Neural progenitor cell (in vitro differentiated cells): ENCODE results near the gene ZFAND2B. TPM values are rescaled to one million over a fixed set of nuclear protein-coding genes. Genes with fewer than 3 reads are reported as not detected.

Experiments used
- DNase-seq: peaks from one replicate; pipeline ENCODE4 v3.0.0-alpha.2; 2016; ENCODE audit warnings: low spot score
- H2AFZ ChIP-seq: fragments of 200-600 bp; sonication (generic); replicated peaks from 2 replicates; pipeline ENCODE4 v1.6.1; 2016; ENCODE audit warnings: antibody characterized with exemption
- H3F3A ChIP-seq: fragments of 200-600 bp; sonication (generic); 2 replicates; pipeline ENCODE4 v1.6.1; 2016; ENCODE audit warnings: antibody characterized with exemption, low read depth
- H3K27ac ChIP-seq: fragments of 200-600 bp; sonication (generic); 2 replicates; pipeline ENCODE4 v1.5.1; 2016; ENCODE audit warnings: mild to moderate bottlenecking
- H3K27me3 ChIP-seq: fragments of 200-600 bp; sonication (generic); 2 replicates; pipeline ENCODE4 v1.6.1; 2016; ENCODE audit warnings: mild to moderate bottlenecking, moderate library complexity
- H3K36me3 ChIP-seq: fragments of 200-600 bp; sonication (generic); 2 replicates; pipeline ENCODE4 v1.5.1; 2016
- H3K4me1 ChIP-seq: fragments of 200-600 bp; sonication (generic); 2 replicates; pipeline ENCODE4 v1.6.1; 2016; ENCODE audit warnings: mixed run types
- H3K4me2 ChIP-seq: fragments of 200-600 bp; sonication (generic); 2 replicates; pipeline ENCODE4 v1.6.1; 2016
- H3K4me3 ChIP-seq: fragments of 200-600 bp; sonication (generic); 2 replicates; pipeline ENCODE4 v1.5.1; 2016
- H3K79me2 ChIP-seq: fragments of 200-600 bp; sonication (generic); 2 replicates; pipeline ENCODE4 v1.6.1; 2016; ENCODE audit warnings: low read depth
- H3K9ac ChIP-seq: fragments of 200-600 bp; sonication (generic); 2 replicates; pipeline ENCODE4 v1.6.1; 2016
- H3K9me3 ChIP-seq: fragments of 200-600 bp; sonication (generic); 2 replicates; pipeline ENCODE4 v1.5.1; 2016; ENCODE audit warnings: low read depth
- H4K20me1 ChIP-seq: fragments of 200-600 bp; sonication (generic); 2 replicates; pipeline ENCODE4 v1.6.1; 2016; ENCODE audit warnings: low read depth
- H3K27ac Mint-ChIP-seq: 3 replicates; pipeline ENCODE4 v1.8.0; 2021; ENCODE audit warnings: mixed read lengths
- H3K27me3 Mint-ChIP-seq: 2 replicates; pipeline ENCODE4 v1.8.0; 2022; ENCODE audit warnings: low read depth, mild to moderate bottlenecking, inconsistent platforms, moderate library complexity, mixed read lengths; ENCODE audit not compliant: insufficient read depth
- H3K36me3 Mint-ChIP-seq: 3 replicates; pipeline ENCODE4 v1.8.0; 2021; ENCODE audit warnings: mixed read lengths
- H3K4me1 Mint-ChIP-seq: 3 replicates; pipeline ENCODE4 v1.8.0; 2021; ENCODE audit warnings: mixed read lengths
- H3K4me3 Mint-ChIP-seq: 3 replicates; pipeline ENCODE4 v1.8.0; 2021; ENCODE audit warnings: mild to moderate bottlenecking, moderate library complexity, mixed read lengths
- H3K9me3 Mint-ChIP-seq: 3 replicates; pipeline ENCODE4 v1.8.0; 2020; ENCODE audit warnings: mixed read lengths
- CTCF ChIP-seq: fragments of 200-600 bp; sonication (generic); IDR thresholded peaks from 2 replicates; pipeline ENCODE4 v1.5.1; 2017; ENCODE audit warnings: antibody characterized with exemption, mild to moderate bottlenecking
- EZH2 ChIP-seq: fragments of 200-600 bp; sonication (generic); IDR thresholded peaks from 2 replicates; pipeline ENCODE4 v1.6.1; 2017; ENCODE audit warnings: antibody characterized with exemption, mild to moderate bottlenecking, moderate library complexity
- EZH2phosphoT487 ChIP-seq: fragments of 200-600 bp; sonication (generic); IDR thresholded peaks from 2 replicates; pipeline ENCODE4 v1.6.1; 2017; ENCODE audit warnings: antibody characterized with exemption
- total RNA-seq: library from RNA; depleted of rRNA; stranded (reverse); fragments of >200 nt; gene quantifications from 2 replicates; pipeline ENCODE4 v1.2.3, GENCODE V29; 2015; ENCODE audit warnings: low replicate concordance

The ZFAND2B gene
- total RNA-seq, 1 donor from 2014 or later: 13.6 TPM

- no peak overlapping the region for H3K27ac ChIP-seq
- H4K20me1 ChIP-seq: peaks cover 10% of the 10 kb centered on the region
- H3K27me3 ChIP-seq: no peaks in the 10 kb centered on the region
- no peak overlapping the region for H2AFZ ChIP-seq
- Mint-ChIP-seq H3K9me3 (no peaks in the 10 kb centered on the region), H3K27ac (no peak overlapping the region), H3K27me3 (peaks cover 14% of the 10 kb centered on the region), H3K36me3 (peaks cover 21% of the 10 kb centered on the region), H3K4me3 (no peak overlapping the region), H3K4me1 (peaks cover 19% of the 10 kb centered on the region)
- no peaks in the 10 kb centered on the region for H3K9me3 ChIP-seq
- peaks cover 27% of the 10 kb centered on the region for H3F3A ChIP-seq
- H3K4me3 ChIP-seq: no peak overlapping the region
- H3K36me3 ChIP-seq: no peaks in the 10 kb centered on the region
- TF ChIP-seq EZH2 (no peak), EZH2phosphoT487 (no peak), CTCF (no peak)
- DNase-seq: no peak
- no peaks in the 10 kb centered on the region for H3K79me2 ChIP-seq
- no peak overlapping the region for H3K9ac ChIP-seq
- H3K4me1 ChIP-seq: peaks cover 4% of the 10 kb centered on the region
- no peak overlapping the region for H3K4me2 ChIP-seq
Observed at GRCh38 chr2:219220652-219221402, 14.2 kb downstream of the ZFAND2B start.

GRCh38 chr2:219221957-219222518 lies 15.5 kb downstream of the ZFAND2B start:
- H2AFZ ChIP-seq: no peak overlapping the region
- no peak overlapping the region for H3K9ac ChIP-seq
- peaks cover 10% of the 10 kb centered on the region for H4K20me1 ChIP-seq
- H3K27ac ChIP-seq: no peak overlapping the region
- Mint-ChIP-seq H3K4me1 (peaks cover 16% of the 10 kb centered on the region), H3K27ac (no peak overlapping the region), H3K36me3 (peaks cover 22% of the 10 kb centered on the region), H3K27me3 (peaks cover 14% of the 10 kb centered on the region), H3K9me3 (no peaks in the 10 kb centered on the region), H3K4me3 (no peak overlapping the region)
- no peaks in the 10 kb centered on the region for H3K79me2 ChIP-seq
- no peak overlapping the region for H3K4me3 ChIP-seq
- H3K27me3 ChIP-seq: no peaks in the 10 kb centered on the region
- H3K4me2 ChIP-seq: no peak overlapping the region
- no peaks in the 10 kb centered on the region for H3K9me3 ChIP-seq
- H3F3A ChIP-seq: peaks cover 27% of the 10 kb centered on the region
- H3K36me3 ChIP-seq: no peaks in the 10 kb centered on the region
- no peak for DNase-seq
- TF ChIP-seq EZH2 (no peak), EZH2phosphoT487 (no peak), CTCF (no peak)
- peaks cover 4% of the 10 kb centered on the region for H3K4me1 ChIP-seq

GRCh38 chr2:219223831-219224610 lies 17.4 kb downstream of the ZFAND2B start:
- Histone ChIP-seq H3K9me3 (no peaks in the 10 kb centered on the region), H4K20me1 (peaks cover 4% of the 10 kb centered on the region), H3K4me3 (no peak overlapping the region), H3K9ac (no peak overlapping the region), H2AFZ (no peak overlapping the region), H3K27ac (no peak overlapping the region), H3K36me3 (no peaks in the 10 kb centered on the region), H3K79me2 (peaks cover 18% of the 10 kb centered on the region), H3K27me3 (no peaks in the 10 kb centered on the region), H3K4me2 (no peak overlapping the region), H3K4me1 (peaks cover 7% of the 10 kb centered on the region), H3F3A (peaks cover 13% of the 10 kb centered on the region)
- Mint-ChIP-seq H3K27ac (no peak overlapping the region), H3K4me1 (peaks cover 22% of the 10 kb centered on the region), H3K9me3 (no peaks in the 10 kb centered on the region), H3K4me3 (no peak overlapping the region), H3K27me3 (peaks cover 11% of the 10 kb centered on the region), H3K36me3 (peaks cover 22% of the 10 kb centered on the region)
- TF ChIP-seq EZH2 (no peak), CTCF (no peak), EZH2phosphoT487 (no peak)
- no peak for DNase-seq
